HEK293T (cell line): Measurements from ENCODE around the gene MAG.

Source experiments
- ARNT ChIP-seq: fragments of 450-650 bp; IDR thresholded peaks from 2 replicates; pipeline ENCODE4 v1.6.1; 2017; ENCODE audit warnings: mild to moderate bottlenecking
- BHLHE40 ChIP-seq: fragments of 450-650 bp; IDR thresholded peaks from 2 replicates; pipeline ENCODE4 v1.6.1; 2016; ENCODE audit warnings: mild to moderate bottlenecking, moderate library complexity, borderline replicate concordance
- FOXK2 ChIP-seq: fragments of 450-650 bp; IDR thresholded peaks from 2 replicates; pipeline ENCODE4 v1.6.1; 2016; ENCODE audit warnings: mild to moderate bottlenecking

GRCh38 chr19:35260694-35261304, 31.2 kb upstream of the MAG start:
- TF ChIP-seq BHLHE40 (no peak), FOXK2 (no peak), ARNT (no peak)
